GM21737 (cell line): ENCODE data around the gene NEK9.
A peak's percentile ranks its signal among the peaks of the same experiment; 100 is the strongest.

Experiments
- ATAC-seq: cut with Tn5 transposase; IDR thresholded peaks from one replicate; pipeline ENCODE4 v1.9.1; 2021; ENCODE audit warnings: mild to moderate bottlenecking, moderate library complexity; ENCODE audit not compliant: unreplicated experiment

NEK9 gene

GRCh38 chr14:75147423-75148071 is 20.7 kb upstream of the NEK9 start:
- no peak for ATAC-seq

DNA sequence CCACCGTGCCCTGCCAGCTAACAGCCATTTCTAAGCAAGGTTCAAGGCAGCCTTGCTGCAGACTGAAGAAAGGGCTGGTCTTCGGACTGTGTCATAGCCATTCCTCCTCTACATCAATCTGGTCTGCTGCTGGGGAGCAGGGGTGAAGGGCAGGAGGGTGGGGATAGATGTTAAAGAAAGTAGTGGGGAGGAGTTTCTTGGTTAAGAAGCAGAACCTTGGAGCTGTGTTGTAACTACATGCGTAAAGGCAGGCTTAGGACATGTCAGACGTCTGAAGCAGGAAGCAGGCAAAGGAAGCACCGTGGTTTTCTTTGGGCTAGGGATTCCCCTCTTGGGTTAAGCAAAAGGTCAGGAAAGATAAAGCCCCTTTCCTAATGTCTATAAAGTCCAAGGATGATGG is 18.1 kb upstream of the NEK9 start:
- ATAC-seq, result no peak

- no peak for ATAC-seq
Observed at GRCh38 chr14:75143761-75144527, 17.1 kb upstream of the NEK9 start.

- ATAC-seq, result no peak
Observed at GRCh38 chr14:75142494-75142893, 15.6 kb upstream of the NEK9 start.

- ATAC-seq, result no peak
Observed at GRCh38 chr14:75141967-75142366, 15.1 kb upstream of the NEK9 start.

- ATAC-seq, result no peak
Observed at GRCh38 chr14:75141062-75141461, 14.2 kb upstream of the NEK9 start.

DNA sequence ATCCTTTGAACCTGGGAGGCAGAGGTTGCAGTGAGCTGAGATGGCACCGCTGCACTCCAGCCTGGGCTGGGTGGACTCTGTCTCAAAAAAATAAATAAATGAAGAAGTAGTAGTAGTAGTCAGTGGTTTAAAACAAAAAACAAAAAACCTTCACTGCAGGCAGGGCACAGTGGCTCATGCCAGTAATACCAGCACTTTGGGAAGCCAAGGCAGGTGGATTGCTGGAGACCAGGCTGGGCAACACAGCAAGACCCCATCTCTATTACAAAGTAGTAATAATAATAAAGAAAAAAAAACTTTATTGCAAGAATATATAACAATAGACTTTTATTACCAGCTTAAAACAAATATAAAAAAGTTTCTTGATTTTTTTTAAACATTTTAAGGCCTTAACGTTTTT is 13.8 kb upstream of the NEK9 start:
- ATAC-seq, result no peak

DNA sequence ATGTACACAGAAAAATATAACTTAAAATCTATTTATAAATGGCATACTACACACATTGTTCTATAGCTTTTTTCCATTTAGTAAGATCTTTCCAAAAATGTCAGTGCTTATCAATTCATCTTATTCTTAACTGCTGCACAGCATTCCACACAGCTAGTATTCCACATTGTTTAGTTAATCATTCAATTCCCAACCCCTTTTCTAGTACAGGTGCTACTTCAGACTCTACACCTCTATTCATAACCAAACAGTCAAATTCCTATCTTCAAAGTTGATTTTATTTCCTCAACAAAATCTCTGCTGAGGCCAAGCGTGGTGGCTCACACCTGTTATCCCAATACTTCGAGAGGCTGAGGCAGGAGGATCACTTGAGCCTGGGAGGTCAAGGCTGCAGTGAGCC is 12.3 kb upstream of the NEK9 start:
- ATAC-seq, result no peak

DNA sequence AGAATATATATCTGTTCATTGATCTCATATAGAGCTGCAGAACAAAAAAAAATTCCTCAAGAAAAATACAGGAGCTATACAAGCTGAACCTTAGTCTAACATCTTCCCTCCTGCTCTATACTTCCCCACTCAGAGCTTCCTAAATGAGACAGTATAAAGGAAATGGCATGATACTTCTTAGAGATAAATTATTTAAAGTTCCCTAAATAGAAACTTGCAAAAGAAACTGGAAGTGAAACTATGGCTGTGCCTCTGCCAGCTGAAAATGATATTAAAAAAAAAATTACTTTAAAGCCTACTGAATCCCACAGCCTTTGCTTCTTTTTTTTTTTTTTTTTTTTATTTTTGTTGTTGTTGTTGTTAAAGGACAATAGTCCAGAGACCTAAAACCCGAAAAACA is 11.6 kb upstream of the NEK9 start:
- ATAC-seq, result no peak

DNA sequence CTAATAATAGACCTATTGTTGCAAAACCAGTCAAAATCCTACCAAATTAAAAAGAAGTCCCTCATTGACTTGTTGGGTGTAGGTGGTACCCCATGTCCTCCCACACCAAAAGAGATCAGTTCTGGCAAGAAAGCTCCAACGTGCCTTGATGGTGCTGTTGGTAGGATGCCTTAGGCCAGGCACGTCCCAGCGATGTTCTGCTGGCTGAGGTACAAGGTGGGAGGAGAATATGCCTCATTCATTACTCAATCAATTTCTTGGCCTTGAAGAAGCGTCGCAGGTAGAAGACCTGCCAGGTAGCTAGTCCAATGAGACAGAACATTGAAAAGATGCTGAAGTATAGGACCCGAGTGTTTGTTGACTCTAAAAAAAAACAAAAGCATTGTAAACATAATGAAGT is 7.8 kb upstream of the NEK9 start:
- ATAC-seq, result no peak

- no peak for ATAC-seq
Observed at GRCh38 chr14:75133597-75133996, 6.7 kb upstream of the NEK9 start.

DNA sequence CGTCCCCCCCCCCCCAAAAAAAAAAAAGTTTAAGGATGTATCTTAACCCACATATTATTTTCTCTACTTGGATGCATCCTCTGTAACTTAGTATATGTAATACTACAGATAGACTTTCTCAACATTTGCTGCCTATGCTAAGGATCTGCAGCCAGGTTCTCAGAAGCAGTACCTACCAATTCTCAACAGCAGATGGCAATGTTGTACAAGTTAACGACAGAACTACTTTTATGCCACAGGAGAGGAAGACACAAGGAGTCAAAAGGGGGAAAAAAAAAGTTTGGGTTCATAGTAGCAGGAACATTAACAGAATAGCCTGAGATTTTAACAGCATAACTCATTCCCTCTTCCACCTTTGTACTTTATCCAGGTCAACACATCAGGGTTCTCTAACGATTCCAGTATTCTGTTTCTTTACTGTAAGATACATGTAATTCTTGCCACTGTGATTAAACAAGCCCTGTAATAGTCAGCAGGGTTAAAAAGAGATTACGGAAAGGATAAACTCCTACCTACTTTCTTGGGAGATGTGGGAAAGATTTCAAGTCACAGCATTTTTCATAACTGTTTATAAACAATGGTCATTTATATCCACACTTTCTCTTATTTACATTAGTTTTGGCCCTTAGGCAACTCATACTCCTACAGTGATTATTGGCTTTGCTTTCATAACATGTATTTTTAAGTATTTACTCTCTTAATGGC is 5.7 kb upstream of the NEK9 start:
- no peak for ATAC-seq

DNA sequence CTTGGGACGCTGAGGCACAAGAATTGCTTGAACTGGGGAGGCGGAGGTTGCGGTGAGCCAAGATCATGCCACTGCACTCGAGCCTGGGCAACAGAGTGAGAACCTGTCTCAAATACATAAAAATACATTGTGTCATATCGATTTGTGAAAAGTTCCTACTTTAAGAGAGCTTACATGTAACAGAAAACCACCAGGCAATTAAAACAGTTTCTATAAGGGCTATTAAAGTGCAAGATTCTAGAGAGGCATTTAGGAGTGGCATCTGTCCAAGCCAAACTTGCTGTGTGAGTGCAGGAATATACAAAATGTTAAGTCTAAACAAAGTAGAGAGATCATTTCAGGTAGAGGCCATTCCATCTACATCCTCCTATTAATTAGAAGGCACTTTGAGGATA is 1.7 kb upstream of the NEK9 start:
- no peak for ATAC-seq

DNA sequence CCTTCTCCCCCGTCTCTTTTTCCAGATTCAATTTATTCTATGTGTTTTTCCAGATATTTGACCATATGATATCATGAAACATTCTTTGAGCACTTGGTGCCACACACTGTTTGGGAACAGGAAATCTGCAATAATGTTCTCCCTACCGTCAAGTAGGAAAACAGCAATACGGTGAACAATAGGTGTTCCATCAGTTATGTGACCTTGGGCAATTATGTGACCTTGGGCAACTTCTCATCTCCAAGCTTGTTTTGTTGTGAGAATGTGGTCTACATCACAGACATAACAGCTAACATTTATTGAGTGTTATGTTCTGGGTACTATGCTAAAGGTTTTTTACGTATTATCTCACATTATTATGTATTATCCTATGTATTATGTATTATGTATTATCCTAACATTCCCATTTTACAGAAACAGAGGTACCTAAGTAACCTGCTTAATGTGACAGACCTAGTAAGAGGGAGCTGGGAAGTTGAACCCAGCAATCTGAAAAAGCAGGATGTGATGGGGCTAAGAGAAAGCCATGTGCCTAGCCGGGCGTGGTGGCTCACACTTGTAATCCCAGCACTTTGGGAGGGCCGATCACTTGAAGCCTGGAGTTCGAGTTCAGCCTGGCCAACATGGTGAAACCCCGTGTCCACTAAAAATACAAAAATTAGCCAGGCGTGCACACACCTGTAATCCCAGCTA is 1.2 kb upstream of the NEK9 start:
- no peak for ATAC-seq

DNA sequence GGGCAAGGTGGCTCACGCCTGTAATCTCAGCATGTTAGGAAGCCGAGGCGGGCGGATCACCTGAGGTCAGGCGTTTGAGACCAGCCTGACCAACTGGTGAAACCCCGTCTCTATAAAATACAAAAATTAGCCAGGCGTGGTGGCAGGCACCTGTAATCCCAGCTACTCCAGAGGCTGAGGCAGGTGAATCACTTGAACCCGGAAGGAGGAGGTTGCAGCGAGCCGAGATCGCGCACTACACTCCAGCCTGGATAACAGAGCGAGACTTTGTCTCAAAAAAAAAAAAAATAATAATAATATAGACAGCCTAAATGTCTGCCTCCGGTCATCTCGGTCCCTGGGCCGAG is 599 bp upstream of the NEK9 start:
- ATAC-seq, result peak; percentile 9

- no peak for ATAC-seq
Observed at GRCh38 chr14:75126121-75126544, 715 bp downstream of the NEK9 start.

DNA sequence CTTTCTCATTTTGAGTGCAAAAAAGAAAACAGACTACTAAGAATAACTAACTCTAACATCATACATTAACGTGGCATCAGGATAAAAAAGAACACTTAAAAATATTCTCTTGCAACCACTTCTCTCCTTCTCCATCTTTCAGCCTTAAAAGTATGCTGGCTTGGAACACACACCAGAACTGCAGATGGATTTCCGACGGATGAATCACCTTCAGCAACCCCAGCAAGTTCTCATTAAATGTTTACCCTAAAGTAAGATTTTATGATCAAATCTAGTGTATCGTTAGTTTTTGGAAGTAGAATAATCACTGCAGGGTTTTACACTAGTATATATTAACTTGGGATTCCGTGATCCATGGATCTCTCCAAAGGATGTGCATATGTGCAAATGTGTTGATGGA is 1.2 kb downstream of the NEK9 start:
- ATAC-seq, result no peak

GRCh38 chr14:75123991-75124390 is 2.9 kb downstream of the NEK9 start:
- ATAC-seq, result no peak

DNA sequence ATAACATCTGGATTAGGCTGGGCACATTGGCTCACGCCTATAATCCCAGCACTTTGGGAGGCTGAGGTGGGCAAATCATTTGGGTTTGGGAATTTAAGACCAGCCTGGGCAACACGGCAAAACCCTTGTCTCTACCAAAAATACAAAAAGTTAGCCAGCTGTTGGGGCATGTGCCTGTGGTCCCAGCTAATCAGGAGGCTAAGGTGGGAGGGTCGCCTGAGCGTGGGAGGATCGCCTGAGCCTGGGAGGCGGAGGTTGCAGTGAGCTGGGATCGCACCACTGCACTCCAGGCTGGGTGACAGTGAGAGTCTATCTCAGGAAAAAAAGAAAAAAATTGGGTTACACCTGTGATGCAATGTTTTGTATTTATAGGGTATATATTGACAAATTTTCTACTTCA is 5.3 kb downstream of the NEK9 start:
- ATAC-seq, result no peak

DNA sequence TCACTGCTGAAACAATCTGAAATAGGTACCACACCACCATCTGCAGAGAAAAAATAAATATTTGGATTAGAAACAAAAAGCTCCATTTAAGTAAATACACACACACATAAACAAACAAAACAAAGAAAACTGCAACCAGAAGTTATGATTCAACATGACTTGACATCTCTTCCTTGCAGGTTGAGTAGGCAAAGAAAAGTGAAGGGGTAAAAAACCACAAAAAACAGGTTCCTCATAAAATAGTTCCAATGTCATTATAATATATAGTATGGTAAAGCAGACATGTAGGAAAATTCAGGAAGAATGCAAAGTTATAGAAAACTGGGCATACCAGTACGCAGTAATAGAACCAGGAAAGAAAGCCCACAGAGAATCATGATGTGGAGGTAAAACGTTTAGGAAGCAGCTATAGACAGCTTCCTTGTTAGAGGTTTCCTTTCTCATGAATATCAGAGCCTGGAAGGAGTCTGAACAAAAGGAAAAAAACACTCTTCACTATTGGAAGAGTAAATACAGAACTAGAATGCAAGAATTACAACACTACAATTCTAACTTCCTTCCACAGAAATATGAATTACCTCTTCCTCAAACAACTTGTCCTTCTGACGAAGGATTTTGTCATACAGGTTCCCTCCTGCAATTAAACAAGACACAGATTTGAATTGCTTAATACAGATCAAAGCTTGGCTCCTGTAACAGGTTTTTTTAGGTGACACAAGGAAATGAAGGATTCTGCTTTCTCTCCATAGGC is 6.1 kb downstream of the NEK9 start:
- ATAC-seq, result no peak

- no peak for ATAC-seq
Observed at GRCh38 chr14:75119056-75119455, 7.8 kb downstream of the NEK9 start.
